Trophoblast cell (in vitro differentiated cells and primary cell): ENCODE measurements around the gene LEF1.

ENCODE experiments used
- DNase-seq, 2 donors: peaks; one replicate each; pipeline ENCODE4 v3.0.0-alpha.2; 2016
- H2AFZ ChIP-seq: 2 replicates; pipeline ENCODE4 v1.6.1; 2013; ENCODE audit warnings: low read length, moderate library complexity, mild to moderate bottlenecking; ENCODE audit not compliant: insufficient read depth, poor library complexity
- H2AK5ac ChIP-seq: 2 replicates; pipeline ENCODE4 v1.6.1; 2013; ENCODE audit warnings: mild to moderate bottlenecking, low read length
- H2BK120ac ChIP-seq: 2 replicates; pipeline ENCODE4 v1.6.1; 2013; ENCODE audit warnings: low read length, mild to moderate bottlenecking, moderate library complexity; ENCODE audit not compliant: insufficient read depth, poor library complexity
- H2BK12ac ChIP-seq: 2 replicates; pipeline ENCODE4 v1.6.1; 2013; ENCODE audit warnings: mild to moderate bottlenecking, low read length, moderate library complexity
- H2BK5ac ChIP-seq: 2 replicates; pipeline ENCODE4 v1.6.1; 2013; ENCODE audit warnings: low read length, low read depth, moderate library complexity, mild to moderate bottlenecking; ENCODE audit not compliant: poor library complexity
- H3K14ac ChIP-seq: 2 replicates; pipeline ENCODE4 v1.6.1; 2013; ENCODE audit warnings: mild to moderate bottlenecking, low read length
- H3K18ac ChIP-seq: 2 replicates; pipeline ENCODE4 v1.6.1; 2013; ENCODE audit warnings: mild to moderate bottlenecking, low read length
- H3K23ac ChIP-seq: 2 replicates; pipeline ENCODE4 v1.6.1; 2013; ENCODE audit warnings: low read length
- H3K27ac ChIP-seq: 2 replicates; pipeline ENCODE4 v1.5.1; 2013; ENCODE audit warnings: low read depth, mild to moderate bottlenecking, inconsistent platforms, low read length, moderate library complexity
- H3K27me3 ChIP-seq: 2 replicates; pipeline ENCODE4 v1.6.1; 2013; ENCODE audit warnings: inconsistent platforms, mild to moderate bottlenecking, low read length, moderate library complexity; ENCODE audit not compliant: insufficient read depth
- H3K36me3 ChIP-seq, 2 experiments: 1 replicate in 1 of 2; 2 replicates in 1 of 2; pipeline ENCODE4 v1.6.1; 2013; ENCODE audit warnings: low read length in 2 of 2, mild to moderate bottlenecking in 2 of 2, moderate library complexity in 1 of 2; ENCODE audit not compliant: insufficient read depth in 2 of 2, control insufficient read depth in 1 of 2
- H3K4ac ChIP-seq: 2 replicates; pipeline ENCODE4 v1.6.1; 2013; ENCODE audit warnings: low read depth, mild to moderate bottlenecking, low read length, moderate library complexity
- H3K4me1 ChIP-seq, 2 experiments: 1 replicate in 1 of 2; 2 replicates in 1 of 2; pipeline ENCODE4 v1.6.1; 2013; ENCODE audit warnings: low read length in 2 of 2, mild to moderate bottlenecking in 2 of 2, moderate library complexity in 1 of 2; ENCODE audit not compliant: insufficient read depth in 2 of 2, control insufficient read depth in 1 of 2
- H3K4me2 ChIP-seq: 2 replicates; pipeline ENCODE4 v1.6.1; 2013; ENCODE audit warnings: inconsistent platforms, mild to moderate bottlenecking, low read length, moderate library complexity
- H3K4me3 ChIP-seq: 2 replicates; pipeline ENCODE4 v1.5.1; 2013; ENCODE audit warnings: mild to moderate bottlenecking, low read depth, low read length, inconsistent platforms
- H3K79me1 ChIP-seq: one replicate; pipeline ENCODE4 v1.6.1; 2013; ENCODE audit warnings: low read length
- H3K79me2 ChIP-seq: 2 replicates; pipeline ENCODE4 v1.6.1; 2013; ENCODE audit warnings: low read length, mild to moderate bottlenecking; ENCODE audit not compliant: control insufficient read depth, insufficient read depth, poor library complexity
- H3K9ac ChIP-seq: 2 replicates; pipeline ENCODE4 v1.6.1; 2013; ENCODE audit warnings: mild to moderate bottlenecking, low read length
- H3K9me3 ChIP-seq: 2 replicates; pipeline ENCODE4 v1.6.1; 2013; ENCODE audit warnings: low read depth, mild to moderate bottlenecking, control low read depth, inconsistent platforms, low read length; ENCODE audit not compliant: insufficient read depth
- H4K12ac ChIP-seq: 2 replicates; pipeline ENCODE4 v1.6.1; 2013; ENCODE audit warnings: low read depth, mild to moderate bottlenecking, low read length, moderate library complexity
- H4K8ac ChIP-seq: 2 replicates; pipeline ENCODE4 v1.6.1; 2013; ENCODE audit warnings: low read depth, mild to moderate bottlenecking, low read length, moderate library complexity
- H4K91ac ChIP-seq: one replicate; pipeline ENCODE4 v1.6.1; 2013; ENCODE audit warnings: low read depth, mild to moderate bottlenecking, low read length, moderate library complexity
- WGBS: extraction: QIAGEN DNeasy Blood & Tissue Kit; methylation state at CpG from one replicate; pipeline ENCODE4 v1.1.7; 2013; ENCODE audit warnings: missing lambda C conversion rate; ENCODE audit not compliant: insufficient read length, insufficient coverage; ENCODE audit errors: extremely low coverage; 5-methylcytosine and 5-hydroxymethylcytosine counted together

The LEF1 gene

GRCh38 chr4:108043526-108043925 is 125.2 kb downstream of the LEF1 start:
- H3K18ac ChIP-seq = no peak overlapping the region
- H3K4me3 ChIP-seq = no peak overlapping the region
- H4K91ac ChIP-seq = no peak overlapping the region
- no peak overlapping the region for H4K12ac ChIP-seq
- no peaks in the 10 kb centered on the region for H3K9me3 ChIP-seq
- no peak overlapping the region for H2AK5ac ChIP-seq
- no peak overlapping the region for H3K27ac ChIP-seq
- no peak overlapping the region for H3K23ac ChIP-seq
- H3K4me2 ChIP-seq = no peak overlapping the region
- H4K8ac ChIP-seq = no peak overlapping the region
- no peaks in the 10 kb centered on the region for H3K27me3 ChIP-seq
- H2BK12ac ChIP-seq = no peak overlapping the region
- H3K9ac ChIP-seq = no peak overlapping the region
- no peak overlapping the region for H3K14ac ChIP-seq
- H2BK120ac ChIP-seq = no peak overlapping the region
- H3K79me1 ChIP-seq = no peaks in the 10 kb centered on the region
- no peak overlapping the region for H2BK5ac ChIP-seq
- H3K4ac ChIP-seq = no peak overlapping the region
- no CpG with 5 or more reads among the region's 5 CpGs for WGBS
- H3K36me3 ChIP-seq = peaks cover 4 to 8% of the 10 kb centered on the region in 2 experiments
- no peaks in the 10 kb centered on the region for H3K79me2 ChIP-seq
- DNase-seq = no peak
- H2AFZ ChIP-seq = no peak overlapping the region
- H3K4me1 ChIP-seq = no peaks in the 10 kb centered on the region

DNA sequence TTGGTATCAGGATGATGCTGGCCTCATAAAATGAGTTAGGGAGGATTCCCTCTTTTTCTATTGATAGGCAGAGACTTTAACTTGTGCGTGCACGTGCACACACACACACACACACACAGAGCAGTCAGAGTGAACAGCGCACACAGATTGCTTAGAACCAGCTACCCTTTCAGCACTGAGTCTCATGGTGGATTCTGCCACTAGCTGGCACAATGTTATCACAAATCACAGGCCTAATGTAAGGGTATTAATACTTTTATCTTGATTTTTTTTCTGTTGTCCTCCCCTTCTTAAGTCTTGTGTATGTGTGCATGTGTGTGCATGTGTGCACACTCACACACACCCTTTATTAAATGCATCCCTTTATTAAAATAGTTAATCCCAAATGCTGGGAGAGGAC is 125.8 kb downstream of the LEF1 start:
- Histone ChIP-seq H3K18ac (no peak overlapping the region), H2BK12ac (no peak overlapping the region), H2BK120ac (no peak overlapping the region), H2BK5ac (no peak overlapping the region), H3K14ac (no peak overlapping the region), H3K9me3 (no peaks in the 10 kb centered on the region), H4K12ac (no peak overlapping the region), H3K36me3 (peaks cover 1 to 4% of the 10 kb centered on the region in 2 experiments), H2AFZ (no peak overlapping the region), H3K4me2 (no peak overlapping the region), H3K27me3 (no peaks in the 10 kb centered on the region), H3K27ac (no peak overlapping the region), H3K23ac (no peak overlapping the region), H3K9ac (no peak overlapping the region), H2AK5ac (no peak overlapping the region), H3K4ac (no peak overlapping the region), H3K4me3 (no peak overlapping the region), H3K79me2 (no peaks in the 10 kb centered on the region), H3K4me1 (no peaks in the 10 kb centered on the region), H4K8ac (no peak overlapping the region), H3K79me1 (no peaks in the 10 kb centered on the region), H4K91ac (no peak overlapping the region)
- no peak for DNase-seq
- no CpG with 5 or more reads among the region's 3 CpGs for WGBS

- H3K18ac ChIP-seq = no peak overlapping the region
- H4K8ac ChIP-seq = no peak overlapping the region
- H4K12ac ChIP-seq = no peak overlapping the region
- no peaks in the 10 kb centered on the region for H3K4me1 ChIP-seq
- H2AK5ac ChIP-seq = no peak overlapping the region
- WGBS = no CpG with 5 or more reads among the region's 2 CpGs
- H2BK120ac ChIP-seq = no peak overlapping the region
- H3K9me3 ChIP-seq = no peaks in the 10 kb centered on the region
- H3K14ac ChIP-seq = no peak overlapping the region
- no peak overlapping the region for H3K23ac ChIP-seq
- no peaks in the 10 kb centered on the region for H3K79me2 ChIP-seq
- no peaks in the 10 kb centered on the region for H3K79me1 ChIP-seq
- H3K4ac ChIP-seq = no peak overlapping the region
- no peak overlapping the region for H3K27ac ChIP-seq
- no peak overlapping the region for H3K4me3 ChIP-seq
- no peak overlapping the region for H2BK12ac ChIP-seq
- peaks cover 0 to 6% of the 10 kb centered on the region in 2 experiments for H3K36me3 ChIP-seq
- H3K9ac ChIP-seq = no peak overlapping the region
- no peak for DNase-seq
- no peaks in the 10 kb centered on the region for H3K27me3 ChIP-seq
- H2BK5ac ChIP-seq = no peak overlapping the region
- no peak overlapping the region for H3K4me2 ChIP-seq
- no peak overlapping the region for H4K91ac ChIP-seq
- H2AFZ ChIP-seq = no peak overlapping the region
These were observed 130.8 kb downstream of the LEF1 start for GRCh38 chr4:108037884-108038283.

GRCh38 chr4:108036213-108036612 is 132.5 kb downstream of the LEF1 start:
- no peak overlapping the region for H4K8ac ChIP-seq
- WGBS = no CpG with 5 or more reads among the region's 7 CpGs
- DNase-seq = no peak

More at GRCh38 chr4:108036213-108036612, 132.5 kb downstream of the LEF1 start:
- Histone ChIP-seq H3K79me1 (no peaks in the 10 kb centered on the region), H2AK5ac (no peak overlapping the region), H3K36me3 (peaks cover 0 to 6% of the 10 kb centered on the region in 2 experiments), H3K18ac (no peak overlapping the region), H3K4me2 (no peak overlapping the region), H4K91ac (no peak overlapping the region), H3K14ac (no peak overlapping the region), H3K9ac (no peak overlapping the region), H2BK5ac (no peak overlapping the region), H3K4me3 (no peak overlapping the region), H2BK12ac (no peak overlapping the region), H3K4ac (no peak overlapping the region), H2AFZ (no peak overlapping the region), H3K79me2 (no peaks in the 10 kb centered on the region), H3K27me3 (no peaks in the 10 kb centered on the region), H4K12ac (no peak overlapping the region), H3K27ac (no peak overlapping the region), H3K23ac (no peak overlapping the region), H3K9me3 (no peaks in the 10 kb centered on the region), H3K4me1 (no peaks in the 10 kb centered on the region), H2BK120ac (no peak overlapping the region)
